ENCODE data around the gene NEDD4L.

DNA sequence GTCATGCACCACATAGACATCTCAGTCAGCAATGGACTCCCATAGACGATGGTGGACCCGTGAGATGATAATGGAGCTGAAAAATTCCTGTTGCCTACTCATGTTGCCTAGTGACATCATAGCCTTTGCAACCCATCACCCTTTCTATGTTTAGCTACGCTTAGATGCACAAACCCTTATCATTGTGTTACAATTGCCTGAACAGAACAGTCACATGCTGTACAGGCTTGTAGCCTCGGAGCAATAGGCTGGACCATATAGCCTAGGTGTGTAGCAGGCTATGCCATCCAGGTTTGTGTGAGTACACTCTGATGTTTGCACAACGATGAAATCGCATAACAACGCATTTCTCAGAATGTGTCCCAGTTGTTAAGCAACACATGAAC is 363.2 kb downstream of the NEDD4L start:
- no peak for TF ChIP-seq EP300 (IDR thresholded peaks at IDR 0.05)
- no peak for TF ChIP-seq POLR2AphosphoS5 (IDR thresholded peaks at IDR 0.05)
- no peak for TF ChIP-seq POLR2A (IDR thresholded peaks at IDR 0.05)

All from sigmoid colon (tissue), 4 donors.